Fibroblast of skin of scalp (primary cell): Measurements from ENCODE around the gene TUBAL3.

Source experiments
- DNase-seq: peaks from one replicate; pipeline ENCODE4 v3.0.0-alpha.2; 2013

The TUBAL3 gene

DNA sequence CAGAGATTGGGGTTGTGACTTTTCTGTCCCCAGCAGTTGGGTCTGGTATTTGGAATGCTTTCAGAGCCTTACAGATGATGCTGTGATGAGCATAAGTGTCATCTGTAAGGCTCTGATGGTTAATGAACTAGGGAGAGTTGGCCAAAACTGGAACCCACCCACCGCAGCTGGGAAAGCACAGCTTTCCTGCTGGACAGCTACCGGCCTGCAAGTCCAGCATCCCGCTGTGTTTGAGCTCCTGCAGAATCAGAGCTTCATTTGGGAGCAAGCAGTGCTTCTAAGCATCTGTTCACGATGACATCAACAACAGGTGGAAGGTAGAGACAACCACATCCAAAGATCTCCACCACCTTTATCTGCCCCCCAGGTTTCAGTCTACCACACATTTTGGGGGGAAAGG is 28.2 kb downstream of the TUBAL3 start:
- no peak for DNase-seq

DNA sequence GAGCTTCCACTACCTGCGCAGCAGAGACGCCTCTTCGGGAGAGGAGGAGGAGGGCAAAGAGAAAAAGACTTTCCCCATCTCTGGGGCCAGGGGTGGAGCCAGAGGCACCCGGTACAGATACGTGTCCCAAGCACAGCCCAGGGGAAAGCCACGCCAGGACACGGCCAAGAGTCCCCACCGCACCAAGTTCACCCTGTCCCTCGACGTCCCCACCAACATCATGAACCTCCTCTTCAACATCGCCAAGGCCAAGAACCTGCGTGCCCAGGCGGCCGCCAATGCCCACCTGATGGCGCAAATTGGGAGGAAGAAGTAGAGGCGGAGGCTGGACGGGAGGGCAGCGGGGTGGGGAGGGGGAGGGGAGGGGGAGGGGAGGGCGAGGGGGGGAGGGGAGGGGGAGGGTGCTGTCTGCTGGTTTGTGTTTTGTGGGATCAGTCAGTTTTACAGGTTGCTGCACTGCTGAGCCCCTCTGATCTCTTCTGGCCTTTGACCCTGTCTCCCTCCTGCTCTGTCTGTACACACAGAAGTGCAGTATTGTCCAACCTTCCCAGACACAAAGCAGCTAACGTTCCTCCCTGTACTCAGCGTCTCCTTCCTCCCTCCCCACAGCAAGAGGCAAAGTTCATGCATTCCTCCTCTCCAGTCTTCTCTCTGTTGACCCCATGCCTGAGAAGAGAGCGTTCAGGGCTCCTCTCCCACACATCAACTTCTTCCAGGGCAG is 30.6 kb downstream of the TUBAL3 start:
- no peak for DNase-seq

DNA sequence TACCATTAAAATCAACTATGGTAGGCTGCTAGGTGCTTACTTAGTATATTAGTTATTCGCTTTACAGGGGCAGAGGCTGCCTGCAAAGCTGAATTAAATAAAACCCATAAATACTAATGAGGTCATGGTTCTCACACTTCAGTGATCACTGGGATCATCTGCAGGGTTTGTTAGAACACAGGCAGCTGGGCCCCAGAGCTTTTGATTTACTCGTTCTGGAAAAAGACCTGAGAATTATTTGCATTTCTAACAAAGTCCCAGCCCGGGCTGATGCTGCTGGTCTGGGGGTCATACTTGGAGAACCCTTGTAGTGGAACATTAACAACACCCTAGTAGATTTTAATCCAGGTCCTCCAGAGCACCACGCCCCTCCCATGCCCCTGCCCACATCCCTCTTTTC is 31.3 kb downstream of the TUBAL3 start:
- no peak for DNase-seq

DNA sequence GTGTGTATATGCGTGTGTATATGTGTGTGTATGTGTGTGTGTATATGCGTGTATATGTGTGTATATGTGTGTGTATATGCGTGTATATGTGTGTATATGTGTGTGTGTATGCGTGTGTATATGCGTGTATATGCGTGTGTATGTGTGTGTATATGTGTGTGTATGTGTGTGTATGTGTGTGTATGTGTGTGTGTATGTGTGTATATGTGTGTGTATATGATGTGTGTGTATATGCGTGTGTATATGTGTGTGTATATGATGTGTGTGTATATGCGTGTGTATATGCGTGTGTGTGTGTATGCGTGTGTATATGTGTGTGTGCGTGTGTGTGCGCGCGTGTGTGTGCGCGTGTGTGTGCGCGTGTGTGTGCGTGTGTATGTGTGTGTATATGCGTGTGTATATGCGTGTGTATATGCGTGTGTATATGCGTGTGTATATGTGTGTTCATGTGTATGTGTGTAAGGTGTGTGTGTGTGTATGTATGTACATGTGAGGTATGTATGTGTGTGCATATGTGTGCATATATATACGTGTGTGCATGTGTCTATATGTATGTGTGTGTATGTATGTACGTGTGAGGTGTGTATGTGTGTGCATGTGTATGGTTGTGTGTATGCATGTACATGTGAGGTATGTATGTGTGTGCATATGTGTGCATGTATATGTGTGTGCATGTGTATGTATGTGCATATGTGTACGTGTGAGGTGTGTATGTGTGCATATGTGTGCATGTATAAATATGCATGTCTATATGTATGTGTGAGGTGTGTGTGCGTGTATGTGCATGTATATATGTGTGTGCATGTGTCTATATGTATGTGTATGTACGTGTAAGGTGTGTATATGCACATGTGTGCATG is 33.9 kb downstream of the TUBAL3 start:
- no peak for DNase-seq

DNA sequence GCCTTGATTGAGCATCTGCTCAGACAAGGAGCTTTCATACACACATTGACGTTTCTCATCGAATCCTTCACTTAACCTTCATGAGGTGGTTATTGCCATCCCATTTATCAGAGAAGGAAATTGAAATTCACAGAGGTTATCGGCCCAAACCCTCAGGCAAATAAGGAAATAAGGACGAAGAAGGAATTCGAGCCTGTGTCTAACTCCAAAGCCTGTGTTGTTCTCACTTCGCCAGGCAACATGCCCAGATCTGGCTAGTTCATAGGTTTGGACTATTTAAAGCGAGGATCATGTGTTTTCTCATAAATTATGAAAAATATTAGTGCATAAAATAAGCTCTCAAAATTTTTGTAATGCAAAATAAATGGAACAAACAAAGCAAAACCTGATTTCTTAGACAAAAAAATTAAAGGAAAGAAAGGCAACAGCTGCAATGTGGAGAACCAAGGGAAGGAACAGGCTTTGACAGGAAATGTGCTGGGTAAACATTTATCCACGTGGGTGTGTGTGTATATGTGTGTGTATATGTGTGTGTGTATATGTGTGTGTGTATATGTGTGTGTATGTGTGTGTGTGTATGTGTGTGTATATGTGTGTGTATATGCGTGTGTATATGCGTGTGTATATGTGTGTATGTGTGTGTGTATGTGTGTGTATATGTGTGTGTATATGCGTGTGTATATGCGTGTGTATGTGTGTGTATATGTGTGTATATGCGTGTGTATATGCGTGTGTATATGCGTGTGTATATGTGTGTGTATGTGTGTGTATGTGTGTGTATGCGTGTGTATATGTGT is 35.1 kb downstream of the TUBAL3 start:
- DNase-seq: no peak

DNA sequence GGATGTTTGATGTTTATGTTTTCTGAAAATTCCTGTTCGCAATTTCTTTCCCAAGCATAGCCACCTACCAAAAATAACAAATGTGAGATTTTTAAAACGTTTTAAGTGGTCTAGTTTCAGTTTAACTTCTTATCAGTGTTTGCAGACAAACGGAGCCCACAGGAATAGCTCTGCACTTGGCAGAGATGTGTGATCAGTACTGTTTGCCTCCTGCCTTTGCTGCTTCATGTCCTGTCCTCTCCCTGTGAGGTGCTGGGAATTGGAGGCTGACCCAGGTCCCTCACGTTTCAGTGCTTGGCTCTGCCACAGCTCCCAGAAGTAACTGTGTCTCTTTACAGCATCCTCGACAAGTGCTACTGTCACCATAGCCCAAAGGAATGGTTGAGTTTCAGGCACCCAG is 38.7 kb downstream of the TUBAL3 start:
- DNase-seq: no peak

DNA sequence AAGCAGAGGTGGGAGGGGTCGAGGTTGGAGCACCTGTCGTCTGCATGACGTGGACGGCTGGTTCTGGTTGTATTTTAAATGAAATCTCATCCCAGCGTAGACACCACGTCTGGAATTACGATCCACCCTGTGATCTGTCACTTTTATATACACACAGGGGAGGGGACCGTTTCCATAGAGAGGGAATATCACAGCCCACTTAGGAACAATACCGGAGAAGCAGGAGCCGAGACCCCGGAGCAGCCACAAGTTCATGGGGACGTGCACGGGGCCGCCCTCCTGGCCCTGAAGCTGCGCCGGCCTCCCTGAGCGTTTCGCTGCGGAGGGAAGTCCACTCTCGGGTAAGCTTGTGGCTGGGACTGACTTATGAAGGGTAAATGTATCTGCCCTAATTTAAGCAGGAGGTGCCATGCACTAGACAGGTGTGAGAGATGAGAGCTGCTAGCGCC is 39.7 kb downstream of the TUBAL3 start, which contains the start of gene UCN3:
Gene UCN3, plus strand, starts transcription at position 77 of the 449 bp plus-strand sequence. CDS start 8,755 bp downstream, outside the sequence.
- DNase-seq: no peak

DNA sequence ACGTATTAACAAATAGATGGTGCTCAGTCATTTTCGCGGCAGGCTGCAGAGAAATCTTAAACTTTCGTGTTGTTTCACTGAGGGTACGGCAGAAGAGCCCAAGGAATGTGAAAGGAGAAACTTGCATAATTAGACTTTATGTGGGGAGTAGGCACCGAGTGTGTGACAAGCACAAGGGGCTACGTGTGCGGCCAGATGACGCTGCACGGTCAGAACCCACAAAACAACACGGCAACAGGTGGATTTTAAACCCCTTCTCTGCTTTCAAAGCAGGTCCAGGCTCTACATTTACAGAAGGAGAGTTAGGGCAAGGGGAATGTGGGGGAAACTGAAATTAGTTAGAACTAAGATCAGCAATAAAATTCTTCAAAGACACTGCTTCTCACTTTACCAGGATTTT is 40.3 kb downstream of the TUBAL3 start:
- no peak for DNase-seq

DNA sequence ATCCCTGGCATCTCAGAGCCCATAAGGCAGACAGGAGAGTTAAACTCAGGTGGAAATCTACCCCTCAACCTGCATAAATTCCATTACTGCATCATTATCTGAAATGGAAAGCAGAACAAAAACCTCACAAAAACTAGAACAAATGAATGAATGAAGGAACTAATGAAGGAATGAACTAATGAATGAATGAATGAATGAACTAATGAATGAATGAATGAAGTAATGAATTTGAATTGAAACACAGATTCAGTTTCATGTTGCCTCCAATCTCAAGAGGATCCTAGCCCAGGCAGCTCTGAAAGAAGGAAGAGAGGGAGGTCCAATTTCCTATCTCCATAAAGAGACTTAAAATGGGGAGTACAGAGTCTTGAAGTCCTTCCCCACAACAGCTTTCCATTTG is 41.8 kb downstream of the TUBAL3 start:
- no peak for DNase-seq

DNA sequence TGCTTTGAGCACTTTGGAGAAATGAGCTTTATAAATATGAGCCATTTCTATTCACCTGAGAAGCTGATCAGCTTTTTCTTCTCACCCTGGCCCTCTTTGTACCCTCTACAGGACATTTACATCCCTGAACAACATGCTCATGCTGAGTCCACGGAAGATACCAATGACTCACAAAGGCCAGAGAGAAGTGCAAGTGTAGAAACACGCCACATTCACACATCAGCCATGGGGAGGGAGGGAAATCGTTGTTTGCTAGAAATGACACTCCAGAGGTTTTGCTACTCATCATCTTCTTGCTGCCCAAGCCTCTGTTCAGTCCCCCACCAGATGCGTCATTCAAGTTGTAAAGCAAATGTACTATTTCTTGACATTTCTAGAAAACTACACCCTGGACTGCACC is 42.7 kb downstream of the TUBAL3 start:
- no peak for DNase-seq

DNA sequence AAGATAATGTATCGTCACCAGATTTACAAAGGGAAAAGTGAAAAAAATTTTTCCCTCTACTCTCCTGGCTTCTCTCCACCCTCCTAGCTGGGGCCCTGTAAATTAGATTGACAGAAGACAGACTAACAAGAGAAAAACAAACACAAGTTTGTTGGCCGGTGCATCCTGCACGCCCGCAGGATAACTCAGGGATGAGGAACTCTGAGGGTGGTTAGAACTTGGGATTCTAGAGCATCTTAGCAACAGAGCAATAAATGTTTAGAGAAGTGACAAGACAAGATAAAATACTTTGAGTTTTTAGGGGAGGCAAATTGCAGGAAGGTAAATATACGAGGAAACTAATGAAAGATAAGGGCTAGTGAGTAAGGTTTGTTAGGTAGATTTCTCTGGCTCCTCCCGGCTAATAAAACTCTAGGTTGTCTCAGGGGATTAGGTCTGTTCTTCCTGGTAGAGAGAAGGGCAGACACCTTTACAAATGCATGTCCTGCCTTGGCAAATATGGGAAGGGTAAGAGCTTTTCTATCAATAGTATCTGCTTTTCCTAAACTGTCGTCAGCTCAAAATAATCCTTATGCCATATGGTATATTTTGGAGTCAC is 44.2 kb downstream of the TUBAL3 start:
- DNase-seq: no peak

DNA sequence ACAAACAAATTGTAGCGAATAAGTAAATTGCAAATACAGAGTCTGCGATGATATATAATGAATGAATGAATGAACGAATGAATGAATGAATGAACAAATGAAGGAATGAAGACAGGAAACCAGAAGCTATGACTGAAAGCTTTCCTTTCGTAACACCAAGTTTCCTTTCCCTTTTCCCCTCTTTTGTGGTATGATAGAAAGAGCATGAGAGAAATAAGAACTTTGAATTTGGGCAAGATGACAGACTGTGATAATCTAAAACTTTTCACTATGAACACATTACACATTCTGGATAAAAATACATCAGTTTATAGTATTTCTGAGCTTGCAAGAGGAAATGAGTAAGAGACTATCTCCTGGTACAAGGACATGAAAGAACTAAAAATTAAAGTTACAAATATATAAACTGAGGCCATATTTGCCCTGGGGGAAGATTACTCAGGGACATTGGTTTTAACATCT is 48.3 kb downstream of the TUBAL3 start:
- DNase-seq: no peak

DNA sequence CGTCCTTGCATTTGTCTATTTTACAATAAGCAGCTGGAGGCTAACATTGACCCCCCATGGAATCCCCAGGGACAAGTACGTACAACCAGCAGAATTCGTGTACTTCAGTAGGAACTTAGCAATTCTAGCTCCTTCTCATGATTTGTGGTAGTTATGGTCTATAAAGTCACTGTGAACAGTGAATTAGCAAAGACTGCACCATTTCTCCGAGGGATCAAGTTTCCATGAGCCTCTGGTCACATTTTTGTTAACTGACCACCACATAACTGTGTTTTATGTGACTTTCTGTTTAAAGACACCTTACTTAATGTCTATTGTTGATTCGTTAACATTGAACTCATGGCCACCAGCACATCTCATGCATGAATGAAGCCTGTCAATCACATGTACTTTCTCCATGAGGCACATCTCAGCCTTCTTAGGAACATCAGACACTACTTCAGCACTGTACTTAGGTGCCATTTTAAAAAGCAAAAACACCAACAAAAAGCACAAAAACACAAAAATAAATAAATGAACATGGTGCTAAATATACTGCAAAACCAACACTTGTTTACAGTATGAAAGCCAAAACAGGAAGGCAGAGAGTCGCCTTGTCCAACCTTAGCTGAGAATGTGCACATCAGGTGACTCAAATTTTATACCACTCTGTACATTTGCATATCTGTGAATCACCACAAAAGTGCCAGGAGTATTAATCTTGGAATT is 48.9 kb downstream of the TUBAL3 start:
- no peak for DNase-seq

DNA sequence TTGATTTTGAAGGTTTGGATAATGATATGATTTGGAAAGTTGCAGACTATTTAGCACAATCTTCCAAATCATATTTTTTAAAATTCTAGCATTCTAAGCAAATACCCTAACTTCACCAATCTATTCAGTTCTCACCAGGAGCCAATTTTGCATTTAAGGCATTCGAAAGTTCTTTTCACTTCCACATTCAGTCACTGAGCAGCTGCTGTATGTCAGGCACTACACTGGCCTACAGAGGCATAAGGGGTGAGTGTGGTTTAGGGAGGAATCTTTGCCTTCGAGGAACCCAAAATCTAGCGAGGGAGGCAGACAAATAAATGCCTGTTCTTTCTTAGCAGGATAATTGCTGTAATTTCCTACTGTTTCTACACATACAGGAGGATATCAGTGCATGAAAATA is 50.6 kb downstream of the TUBAL3 start:
- DNase-seq: no peak

DNA sequence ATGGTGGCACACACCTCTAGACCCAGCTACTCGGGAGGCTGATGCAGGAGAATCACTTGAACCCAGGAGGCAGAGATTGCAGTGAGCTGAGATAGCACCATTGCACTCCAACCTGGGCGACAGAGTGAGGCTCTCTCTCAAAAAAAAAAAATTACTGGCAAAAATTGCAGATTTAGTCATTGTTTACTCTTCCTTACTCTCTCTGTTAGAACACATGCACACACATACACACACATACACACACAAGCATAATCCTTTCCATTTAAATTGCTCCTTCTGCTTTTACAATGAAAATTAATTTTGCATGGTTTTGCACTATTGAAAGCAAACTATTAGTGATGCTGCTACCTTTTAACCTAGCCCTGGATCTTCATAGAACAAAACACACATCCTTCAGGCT is 55.3 kb downstream of the TUBAL3 start:
- no peak for DNase-seq

DNA sequence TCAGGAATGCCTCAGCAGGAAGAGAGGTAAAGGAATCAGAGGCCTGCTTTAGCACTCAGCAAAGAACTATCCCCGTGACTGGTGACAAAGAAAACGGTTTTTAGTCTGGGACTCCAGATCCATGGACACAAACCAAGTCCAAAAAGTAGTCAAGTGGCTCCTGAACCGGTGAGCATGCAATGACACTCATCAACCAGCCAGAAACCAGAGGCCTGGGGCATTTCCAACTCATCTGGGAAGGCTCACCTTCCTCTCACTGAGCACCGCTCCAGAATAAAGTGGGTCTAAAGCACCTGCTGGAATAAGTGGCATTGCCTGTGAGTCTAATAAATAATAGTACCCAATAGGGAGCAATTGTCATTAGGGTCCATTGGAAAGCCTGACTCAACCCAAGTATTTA is 57.7 kb downstream of the TUBAL3 start:
- no peak for DNase-seq

DNA sequence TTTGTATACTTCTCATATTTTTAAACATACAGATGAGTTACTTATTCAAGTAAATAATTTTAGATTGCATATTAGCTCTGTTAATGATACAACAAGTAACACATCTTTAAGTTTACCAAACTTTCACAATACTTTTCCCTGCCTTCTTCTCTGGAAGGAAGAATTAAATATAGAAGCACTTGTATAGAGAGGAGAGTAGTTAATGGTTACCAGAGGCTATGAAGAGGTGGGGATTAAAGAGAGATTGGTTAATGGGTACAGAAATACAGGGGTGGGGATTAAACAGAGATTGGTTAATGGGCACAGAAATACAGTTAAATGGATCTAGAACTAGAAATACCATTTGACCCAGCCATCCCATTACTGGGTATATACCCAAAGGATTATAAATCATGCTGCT is 59.9 kb downstream of the TUBAL3 start:
- no peak for DNase-seq

DNA sequence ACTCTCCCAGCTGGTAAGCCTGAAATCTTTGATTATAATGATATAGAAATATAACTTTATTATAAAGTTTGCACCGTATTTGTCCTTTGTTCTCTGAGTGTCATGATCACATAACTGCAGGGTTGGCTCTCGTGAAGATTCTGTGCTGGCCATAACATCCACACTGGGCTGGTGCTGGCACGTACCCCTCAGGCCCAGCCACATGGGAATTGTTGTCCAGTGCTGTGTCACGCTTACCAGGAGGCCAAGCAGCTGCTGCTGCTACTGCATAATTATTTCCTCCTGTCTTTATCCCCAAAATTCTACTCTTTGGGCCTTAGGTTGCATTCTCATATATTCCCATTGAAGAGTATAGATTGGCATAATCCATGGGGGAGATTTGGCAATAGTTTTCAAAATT is 60.6 kb downstream of the TUBAL3 start:
- DNase-seq: no peak

DNA sequence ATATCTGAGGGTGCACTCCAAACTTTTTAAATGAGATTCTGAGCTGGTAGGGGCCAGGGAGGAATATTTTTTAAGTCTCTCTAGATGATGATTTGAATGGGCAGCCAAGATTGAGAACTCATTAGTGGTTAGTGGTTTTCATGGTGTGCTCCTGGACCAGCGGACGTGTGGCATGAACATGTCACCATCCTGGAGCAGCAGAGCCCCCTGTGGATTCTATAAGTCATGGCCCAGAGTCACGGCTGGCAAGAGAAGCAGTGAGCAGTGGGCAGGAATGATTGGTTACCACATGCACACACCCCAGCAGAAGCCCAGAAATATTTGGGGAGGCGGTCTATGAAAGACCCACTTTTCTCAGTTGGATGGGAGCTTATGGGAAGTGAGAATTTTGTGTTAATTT is 61.1 kb downstream of the TUBAL3 start:
- DNase-seq: peak; percentile 11
